NCI-H226 (cell line): ENCODE results near the gene LMAN1L.
"Not testable (repeated sequence)": the region's sequence is repeated elsewhere in the genome, so short reads cannot be mapped to it uniquely, and the experiment has no call there.

Experiments used
- DNase-seq: peaks from one replicate; pipeline ENCODE4 v3.0.0-alpha.2; 2015

The LMAN1L gene

DNA sequence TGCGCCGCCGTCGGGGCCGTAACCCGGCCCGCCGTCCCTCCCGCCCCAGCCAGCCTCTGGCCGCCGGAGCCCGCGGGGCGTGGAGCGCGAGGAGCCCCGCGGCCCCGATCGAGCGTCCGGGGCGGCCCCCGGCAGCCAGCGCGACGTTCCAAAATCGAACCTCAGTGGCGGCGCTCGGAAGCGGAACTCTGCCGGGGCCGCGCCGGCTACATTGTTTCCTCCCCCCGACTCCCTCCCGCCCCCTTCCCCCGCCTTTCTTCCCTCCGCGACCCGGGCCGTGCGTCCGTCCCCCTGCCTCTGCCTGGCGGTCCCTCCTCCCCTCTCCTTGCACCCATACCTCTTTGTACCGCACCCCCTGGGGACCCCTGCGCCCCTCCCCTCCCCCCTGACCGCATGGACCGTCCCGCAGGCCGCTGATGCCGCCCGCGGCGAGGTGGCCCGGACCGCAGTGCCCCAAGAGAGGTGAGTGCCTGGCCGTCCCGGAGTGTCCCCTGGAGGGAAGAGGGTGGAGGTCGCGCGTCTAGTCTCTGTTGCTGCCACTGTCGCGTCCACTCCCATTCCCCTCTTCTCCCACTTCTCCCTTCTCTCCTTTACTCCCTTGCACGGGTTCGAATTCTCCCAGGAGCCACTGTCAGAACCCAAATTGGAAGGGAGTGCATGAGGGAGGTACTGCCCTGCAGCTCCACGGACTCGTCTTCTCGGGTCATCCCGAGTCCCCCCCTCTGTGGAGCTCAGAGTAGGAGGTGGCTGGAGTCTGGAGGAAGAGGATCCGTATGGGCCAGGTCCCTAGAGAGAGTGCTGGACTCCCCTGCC, 30.2 kb upstream of the LMAN1L start:
- DNase-seq = no peak

DNA sequence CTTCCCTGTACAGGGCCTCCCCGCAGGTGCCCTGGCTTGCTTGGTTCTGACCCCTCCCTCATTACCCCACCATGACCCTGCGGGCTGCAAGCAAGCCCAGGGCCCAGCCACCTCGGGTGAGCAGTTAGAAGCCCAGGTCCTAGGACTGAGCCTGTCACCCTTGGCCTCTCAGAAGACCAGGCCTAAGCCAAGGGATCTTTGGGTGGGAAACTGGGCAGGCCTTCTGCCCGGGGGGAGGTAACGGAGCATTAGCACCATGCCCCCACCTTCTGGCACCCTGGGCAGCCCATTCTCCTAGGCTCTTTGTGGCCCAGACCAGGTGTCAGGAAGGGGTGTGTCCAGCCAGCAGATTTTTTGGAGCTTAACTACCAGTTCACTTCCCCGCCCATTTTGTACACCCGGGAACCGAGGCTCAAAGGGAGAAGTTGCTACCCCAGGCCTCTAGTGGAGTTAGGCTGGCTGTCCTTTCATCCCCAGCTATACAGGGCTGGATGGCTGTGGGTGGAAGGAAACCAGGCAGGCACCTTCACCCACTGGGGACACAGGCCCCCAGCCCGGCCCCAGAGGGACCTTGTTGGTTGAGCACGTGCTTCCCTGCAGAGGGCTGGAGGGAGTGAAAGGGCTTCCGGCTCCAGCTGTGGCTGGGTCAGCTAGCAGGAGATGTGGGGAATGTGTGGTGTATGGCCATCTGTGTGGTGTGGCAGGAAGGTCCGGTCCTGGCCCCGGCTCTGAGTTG, 29.4 kb upstream of the LMAN1L start:
- DNase-seq = no peak

DNA sequence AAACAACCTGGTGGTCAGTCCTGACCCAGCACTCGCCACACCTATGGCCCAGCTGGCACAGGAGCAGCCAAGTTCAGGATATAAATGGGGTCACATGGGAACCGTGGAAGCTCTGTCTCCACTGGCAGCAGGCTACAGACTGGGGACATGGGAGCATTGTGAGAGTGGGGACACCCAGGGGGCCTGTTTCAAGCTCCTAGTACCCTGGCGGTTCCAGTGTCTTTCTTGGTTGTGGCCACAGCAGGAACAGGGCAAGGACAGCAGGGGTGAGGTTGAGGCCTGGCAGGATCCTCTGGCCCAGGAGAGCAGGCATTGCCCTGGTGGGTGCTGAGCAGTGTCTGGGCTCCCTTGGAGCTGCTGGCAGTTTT, 28.8 kb upstream of the LMAN1L start:
- no peak for DNase-seq

DNA sequence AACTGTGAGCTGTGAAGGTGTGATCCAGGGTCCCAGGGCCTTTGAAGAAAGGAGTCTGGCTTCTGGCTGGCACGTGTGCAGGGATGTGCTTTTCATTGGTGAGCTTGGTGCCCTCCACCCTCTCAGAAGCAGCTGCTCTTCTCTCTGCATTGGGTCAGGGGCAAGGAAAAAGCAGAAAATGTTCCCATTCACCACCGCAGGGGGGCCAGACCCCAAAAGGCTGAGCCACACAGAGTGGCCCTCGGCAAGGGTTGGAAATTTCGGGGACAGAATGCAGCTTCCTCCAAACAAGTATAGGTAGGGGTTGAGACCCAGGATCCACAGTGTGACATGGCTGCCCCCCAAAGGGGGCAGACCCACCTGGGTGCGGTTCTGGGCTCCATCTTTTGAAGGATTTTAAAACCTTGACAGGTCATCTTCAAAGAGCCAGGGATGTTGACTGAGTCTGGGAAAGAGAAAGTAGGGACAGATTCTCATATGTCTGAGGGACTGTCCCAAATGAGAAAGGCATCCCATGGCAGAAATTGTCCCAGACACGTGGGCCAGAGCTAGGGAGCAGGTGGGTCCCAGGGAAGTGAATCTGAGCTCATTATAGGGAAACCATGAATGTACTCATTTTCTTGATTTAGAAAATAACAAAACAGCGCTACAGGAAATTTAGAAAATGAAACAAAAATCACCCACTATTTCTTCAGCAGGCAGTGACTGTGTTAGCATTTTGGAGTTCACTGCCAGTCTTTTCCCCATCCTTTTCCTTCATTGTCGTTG, 28.0 kb upstream of the LMAN1L start:
- no peak for DNase-seq

DNA sequence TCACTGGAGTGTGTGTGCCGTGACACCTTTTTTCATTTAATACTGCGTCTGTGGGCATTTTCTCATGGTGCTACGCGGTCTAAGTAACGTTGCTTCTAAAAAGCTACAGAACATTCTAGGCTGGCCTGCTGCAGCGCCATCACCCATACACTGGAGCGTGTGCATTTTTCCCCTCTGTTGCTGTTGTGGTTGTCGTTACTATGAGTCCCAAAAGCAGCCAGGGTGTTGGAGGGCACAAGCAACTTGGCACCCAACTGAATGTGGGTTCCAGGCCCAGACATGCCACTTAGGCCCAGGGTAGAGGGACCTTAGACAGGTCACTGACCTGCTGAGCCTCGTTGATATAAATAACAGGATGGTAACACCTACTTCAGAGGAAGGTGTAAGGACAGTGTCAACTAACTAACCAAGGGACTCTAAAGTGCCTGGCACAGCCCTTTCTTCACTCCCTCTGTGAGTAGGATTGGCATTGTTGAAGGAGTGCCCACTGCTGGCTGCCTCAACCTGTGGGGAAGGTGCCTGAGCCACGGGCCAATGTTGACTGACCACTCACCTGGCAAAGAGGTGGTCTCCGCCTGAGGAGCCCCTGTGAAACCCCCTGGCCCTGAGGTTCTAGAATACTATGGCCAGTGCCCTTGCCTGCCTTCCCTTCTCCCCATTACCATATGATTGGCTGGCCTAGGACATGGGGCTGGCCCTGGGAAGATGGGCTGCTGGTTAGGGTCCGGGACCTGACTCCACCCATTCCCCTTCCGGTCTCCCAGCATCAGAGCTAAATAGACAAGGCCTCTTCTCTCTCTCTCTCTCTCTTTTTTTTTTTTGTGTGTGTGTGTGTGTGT, 27.2 kb upstream of the LMAN1L start:
- no peak for DNase-seq

DNA sequence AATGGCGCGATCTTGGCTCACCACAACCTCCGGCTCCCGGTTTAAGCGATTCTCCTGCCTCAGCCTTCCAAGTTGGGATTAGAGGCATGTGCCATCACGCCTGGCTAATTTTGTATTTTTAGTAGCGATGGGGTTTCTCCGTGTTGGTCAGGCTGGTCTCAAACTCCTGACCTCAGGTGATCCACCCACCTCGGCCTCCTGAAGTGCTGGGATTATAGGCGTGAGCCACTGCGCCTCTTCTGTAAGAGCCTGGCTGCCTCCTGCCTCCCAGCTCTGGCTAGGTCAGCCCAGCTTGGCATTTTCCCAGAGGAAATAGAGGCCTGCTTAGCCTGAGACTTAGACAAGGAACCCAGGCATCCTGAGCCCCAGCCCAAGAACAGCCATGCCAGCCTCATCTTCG, 26.6 kb upstream of the LMAN1L start:
- not testable (repeated sequence) for DNase-seq

DNA sequence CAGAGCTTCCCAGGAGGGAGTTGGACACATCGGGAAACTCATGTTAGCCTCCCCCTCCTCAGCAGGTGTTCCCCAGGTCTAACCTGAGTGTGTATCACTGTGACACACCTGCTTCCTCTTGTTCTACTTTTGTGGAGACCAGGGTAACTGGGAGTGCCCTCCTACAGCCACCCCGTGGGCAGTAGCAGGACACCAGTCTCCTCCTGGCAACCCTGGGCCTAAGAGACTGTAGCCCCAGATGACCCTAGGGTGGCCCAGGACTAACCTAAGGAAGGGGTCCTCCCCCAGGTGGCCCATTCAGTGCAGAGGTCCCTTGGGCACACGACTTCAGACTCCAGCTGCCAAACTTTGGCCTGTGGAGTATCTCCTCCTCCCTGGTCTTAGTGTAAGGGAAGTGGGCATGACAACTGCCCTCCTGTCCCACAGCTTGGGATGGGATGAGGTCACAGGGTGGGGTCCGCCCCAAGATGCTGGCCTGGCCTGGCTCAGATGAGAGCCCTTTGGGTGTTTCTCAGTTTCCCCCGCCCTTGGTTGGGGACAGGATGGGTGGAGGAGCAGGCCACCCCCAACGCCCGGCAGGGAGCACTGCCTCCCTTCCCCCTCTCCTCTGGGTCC, 26.0 kb upstream of the LMAN1L start:
- DNase-seq = no peak

DNA sequence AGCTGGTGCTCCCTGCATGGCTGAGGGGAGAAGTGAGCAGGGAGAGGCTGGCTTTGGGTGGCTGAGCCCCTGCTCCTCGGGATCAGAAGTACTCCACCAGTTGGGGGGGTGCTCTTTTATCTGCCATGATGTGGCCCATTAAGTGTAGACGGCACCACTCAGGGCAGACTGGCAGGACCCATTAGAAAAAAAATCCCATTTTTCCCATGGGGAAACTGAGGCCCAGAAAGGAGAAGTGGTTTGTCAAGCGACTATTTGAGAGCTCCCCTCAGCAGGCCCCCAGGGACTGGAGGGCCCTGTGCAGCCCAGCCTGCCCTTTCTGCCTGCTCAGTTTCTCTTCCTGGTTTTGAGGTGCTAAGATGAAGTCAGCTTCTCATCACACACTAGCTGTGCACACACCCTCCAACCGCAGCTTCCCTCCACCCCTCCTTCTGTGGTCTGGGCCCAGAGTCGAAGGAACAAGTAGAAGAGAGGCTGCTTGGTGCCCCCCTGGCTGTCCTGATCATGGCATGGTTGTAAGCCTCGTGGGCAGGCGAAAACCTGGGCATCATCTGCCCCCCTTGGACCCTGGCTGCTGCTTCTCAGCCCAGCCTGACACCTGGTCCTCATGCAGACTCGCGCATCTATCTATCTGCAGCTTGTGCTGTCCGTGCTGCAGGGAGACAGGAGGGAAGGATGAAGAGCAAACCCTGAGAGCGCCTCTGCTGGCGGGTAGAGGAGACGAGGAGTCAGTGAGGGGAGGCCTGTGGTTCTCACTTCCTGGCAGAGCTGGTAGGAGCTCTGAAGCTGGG, 25.2 kb upstream of the LMAN1L start:
- DNase-seq = peak; percentile 43

DNA sequence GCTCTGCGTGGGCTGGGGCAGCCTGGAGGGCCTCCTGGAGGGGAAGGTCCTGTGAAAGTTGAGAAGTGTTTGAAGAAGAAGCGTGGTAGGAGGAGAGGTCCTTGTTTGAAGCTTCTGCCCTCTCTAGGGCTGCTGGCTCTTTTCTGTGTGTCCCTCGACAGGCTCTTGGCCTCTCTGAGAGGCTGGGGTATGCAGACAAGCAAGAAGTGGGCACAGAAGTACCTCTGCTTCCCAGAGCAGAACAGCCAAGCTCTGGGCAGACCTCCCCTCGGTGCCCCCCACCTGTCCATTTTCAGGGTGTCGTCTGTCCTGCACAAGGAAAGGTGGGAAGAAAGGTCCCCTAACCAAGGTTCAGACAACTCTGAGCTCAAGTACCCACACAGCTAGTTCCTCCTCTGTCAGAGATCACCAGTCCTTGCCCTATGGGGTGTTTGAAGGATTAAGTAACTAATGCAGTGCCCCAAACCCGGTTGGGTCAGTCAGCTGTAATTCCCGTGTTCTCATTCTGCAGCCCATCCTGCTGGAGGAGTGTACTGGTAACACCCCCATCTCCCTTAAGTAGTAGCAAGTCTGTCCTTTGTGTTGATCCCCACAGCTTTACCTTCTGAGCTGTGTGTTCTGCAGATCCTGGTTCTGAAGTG, 24.5 kb upstream of the LMAN1L start:
- no peak for DNase-seq

DNA sequence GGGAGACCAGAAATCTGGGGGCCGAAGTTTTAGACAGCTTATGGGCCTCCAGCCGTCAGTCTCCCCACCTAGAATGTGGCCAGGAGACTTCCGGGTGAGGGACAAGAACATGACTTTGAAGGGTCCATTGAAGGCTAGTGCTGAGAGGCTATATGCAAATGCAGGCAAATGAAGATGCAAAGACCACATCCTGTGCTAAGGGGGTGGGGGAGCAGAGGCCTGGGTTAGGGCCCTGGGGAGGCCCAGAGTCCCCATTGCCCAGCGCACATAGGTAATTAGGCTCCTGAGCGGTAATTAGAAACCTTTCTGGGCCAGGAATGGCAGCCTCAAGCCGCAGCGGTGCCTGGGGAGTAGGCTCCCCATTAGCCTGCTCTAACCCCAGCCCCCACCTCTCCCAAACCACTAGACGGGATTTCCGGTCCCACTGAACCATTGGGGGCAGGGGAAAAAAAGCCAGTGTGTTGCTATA, 23.9 kb upstream of the LMAN1L start:
- DNase-seq = no peak

DNA sequence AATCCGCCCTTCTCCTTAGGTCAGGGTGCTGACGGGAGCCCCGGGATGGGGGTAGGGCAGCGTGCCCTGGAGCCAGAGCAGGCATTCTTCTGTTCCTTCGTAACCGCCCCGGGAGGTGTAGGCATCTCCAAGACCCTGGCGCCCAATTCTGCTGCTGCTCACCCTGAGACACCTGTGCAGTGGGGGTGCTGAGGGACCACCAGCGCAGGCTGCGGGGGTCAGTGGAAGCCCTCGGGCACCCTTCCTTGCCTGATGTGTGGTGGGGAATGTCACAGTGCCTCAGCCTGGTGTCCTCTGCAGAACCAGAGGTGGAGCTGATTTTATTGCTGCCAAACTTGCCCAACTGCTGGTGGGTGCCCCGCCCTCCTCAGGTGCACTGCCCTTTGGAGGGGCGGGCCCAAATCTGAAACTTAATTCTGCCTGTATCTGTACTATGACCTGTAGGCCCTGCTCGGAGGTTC, 23.4 kb upstream of the LMAN1L start:
- DNase-seq = no peak

DNA sequence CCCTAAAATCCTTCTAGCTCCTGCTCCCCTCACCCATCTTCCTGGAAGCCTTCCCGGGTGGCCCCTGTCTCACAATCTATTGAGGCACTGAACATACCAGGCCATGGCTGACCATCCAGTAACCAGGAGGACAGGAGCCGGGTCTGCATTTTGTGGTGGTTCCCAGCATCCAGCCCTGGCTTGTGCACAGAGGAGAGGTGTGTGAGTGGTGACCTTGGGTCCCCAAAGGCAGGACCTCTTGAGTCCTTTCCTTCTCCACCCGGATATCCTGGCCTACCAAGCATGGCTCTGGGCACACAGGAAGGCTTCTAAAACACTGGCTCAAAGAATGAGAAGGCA, 22.9 kb upstream of the LMAN1L start:
- DNase-seq = no peak

DNA sequence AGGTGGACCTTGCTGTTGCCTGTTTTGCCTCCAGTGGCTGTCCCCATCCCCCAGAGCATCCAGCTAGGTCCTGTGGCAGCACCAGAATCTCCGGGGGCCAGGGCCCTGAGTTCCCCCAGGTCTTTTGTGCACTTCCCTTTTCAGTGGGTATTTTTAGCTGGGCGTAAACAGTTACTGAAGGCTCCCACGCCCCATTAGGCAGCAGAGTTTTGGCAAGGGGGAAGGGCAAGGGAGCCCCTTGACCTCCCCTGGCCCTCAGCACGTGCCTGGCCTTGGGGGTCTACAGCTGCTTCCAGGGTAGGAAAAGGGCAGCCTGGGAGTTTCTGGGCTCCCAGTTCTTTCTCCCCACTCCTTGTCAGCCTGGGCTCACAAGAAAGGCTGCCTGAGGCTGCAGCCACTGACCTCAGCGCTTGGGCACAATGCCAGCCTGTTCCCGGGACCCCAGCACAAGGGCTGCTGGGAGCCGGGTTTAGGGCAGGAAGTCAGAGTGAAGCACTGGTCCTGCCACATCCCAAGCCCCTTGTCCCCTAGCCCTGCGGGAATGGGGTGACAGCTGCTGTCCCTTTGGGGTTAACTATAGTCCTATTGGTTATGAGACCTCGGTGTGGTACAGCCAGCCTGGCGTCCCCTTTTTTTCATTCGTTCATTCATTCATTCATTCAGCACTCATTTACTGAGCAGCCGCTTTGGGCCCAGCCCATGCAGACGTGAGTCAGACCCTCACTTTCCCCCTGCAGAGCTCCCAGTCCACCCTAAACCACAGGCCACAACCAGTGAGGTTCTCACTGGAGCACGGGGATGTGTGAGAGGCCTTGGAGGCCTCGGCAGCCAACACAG, 22.3 kb upstream of the LMAN1L start:
- DNase-seq = peak; percentile 76

DNA sequence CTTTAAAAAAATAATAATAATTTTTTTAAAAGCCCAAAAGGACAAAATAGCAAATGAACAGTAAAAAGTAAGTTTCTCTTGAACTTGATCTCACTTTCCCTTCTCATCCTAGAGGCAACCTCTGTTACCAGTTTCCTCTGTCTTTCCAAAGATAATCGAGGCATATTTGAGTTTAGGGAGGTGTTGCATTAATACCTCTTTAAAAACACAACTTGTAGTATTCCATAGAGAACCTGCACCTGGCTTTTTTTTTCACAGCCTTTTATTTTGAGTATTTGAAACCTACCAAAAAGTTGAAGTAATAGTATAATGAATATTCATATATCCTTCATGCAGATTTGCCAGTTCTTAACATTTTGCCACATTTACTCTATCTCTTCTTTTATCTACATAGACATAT, 21.6 kb upstream of the LMAN1L start:
- DNase-seq = no peak

DNA sequence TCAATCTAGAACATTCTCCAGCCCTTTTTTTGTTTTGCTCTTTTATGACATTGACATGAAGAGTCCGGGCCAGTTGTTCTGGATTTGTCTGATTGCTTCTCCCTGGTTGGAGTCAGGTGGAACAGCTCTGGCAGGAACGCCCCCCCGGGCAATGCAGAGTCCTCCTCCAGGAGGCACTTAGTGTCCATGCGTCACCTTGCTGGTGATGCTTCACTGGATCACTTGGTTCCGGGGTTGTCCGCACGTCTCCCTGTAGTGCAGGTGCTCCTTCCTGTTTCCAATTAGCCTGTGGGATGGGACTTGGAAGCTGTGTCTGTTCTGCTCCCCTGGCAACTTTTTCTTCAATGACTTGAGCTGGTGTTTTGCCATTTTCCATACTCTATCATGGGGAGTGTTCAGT, 21.0 kb upstream of the LMAN1L start:
- DNase-seq = no peak

DNA sequence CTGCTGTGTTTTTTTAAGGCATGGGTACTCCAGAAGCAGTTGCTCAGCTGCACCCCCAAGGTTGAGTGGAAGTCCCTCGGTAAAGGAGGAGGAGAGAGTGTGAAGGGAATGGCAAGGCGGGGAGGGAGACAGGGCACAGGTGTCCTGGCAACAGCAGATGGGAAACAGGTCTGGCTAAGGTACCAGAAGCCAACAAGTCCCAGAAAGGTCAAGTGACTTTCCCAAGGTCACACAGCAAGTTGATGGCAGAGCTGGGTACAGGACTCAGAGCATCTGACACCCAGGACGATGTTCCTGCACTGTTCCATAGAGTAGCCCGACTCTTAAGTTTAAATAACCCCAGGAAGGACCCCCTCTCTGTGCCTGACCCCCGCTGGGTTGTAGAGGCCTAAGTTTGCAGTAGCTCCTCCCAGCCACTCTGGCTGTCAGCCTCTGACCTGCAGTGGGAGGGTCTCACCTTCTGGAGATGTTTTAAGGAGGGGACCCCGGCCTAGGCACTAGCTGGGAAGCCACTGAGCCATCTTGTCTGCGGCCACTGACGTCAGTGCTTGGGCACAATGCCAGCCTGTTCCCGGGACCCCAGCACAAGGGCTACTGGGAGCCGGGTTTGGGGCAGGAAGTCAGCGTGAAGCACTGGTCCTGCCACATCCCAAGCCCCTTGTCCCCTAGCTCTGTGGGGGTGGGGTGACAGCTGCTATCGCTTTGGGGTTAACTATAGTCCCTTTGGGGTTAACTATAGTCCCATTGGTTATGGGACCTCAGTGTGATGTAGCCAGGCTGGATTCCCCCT, 20.2 kb upstream of the LMAN1L start:
- no peak for DNase-seq

DNA sequence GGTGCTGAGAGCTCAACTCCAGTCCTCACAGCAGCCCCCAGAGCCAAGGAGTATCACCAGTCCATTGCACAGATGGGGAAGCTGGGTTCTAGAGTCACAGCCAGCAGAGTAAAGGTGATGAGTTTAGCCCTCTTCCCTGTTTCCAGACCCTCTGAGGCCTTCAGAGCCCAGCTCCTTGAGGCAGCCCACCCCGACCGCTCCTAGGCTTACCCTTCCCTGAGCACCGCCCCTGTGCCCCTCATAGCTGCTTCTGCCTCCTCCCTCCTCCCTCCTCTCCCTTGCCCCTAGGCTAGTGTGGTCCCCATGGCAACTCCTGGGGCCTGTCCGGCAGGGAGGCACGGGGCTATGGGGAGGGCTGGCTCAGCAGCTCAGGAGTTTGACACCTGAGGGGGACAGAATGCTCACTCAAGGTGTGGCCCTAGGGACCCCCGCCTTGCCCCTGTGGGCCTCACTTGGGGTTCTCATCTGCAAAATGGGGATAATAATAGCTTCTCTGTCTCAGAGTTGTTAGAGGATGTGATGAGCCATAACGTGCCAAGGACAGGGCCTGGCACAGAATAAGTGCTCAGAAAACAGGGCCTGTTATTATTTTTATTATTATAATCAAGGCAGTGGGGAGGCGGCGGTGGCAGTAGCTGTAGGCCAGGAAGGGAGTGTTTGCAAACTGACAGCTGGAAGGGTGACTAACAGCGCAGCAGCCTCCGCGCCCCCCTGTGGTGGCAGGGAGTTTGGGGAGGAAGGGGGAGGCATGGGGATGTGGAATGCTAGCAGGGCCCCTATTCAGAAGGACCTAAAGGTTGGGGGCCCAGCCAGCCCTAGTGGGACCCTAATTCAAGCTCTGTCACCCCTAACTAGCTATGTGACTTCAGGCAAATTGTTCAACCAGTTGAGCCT, 19.3 kb upstream of the LMAN1L start:
- no peak for DNase-seq
